GM15510 (cell line): Measurements from ENCODE around the gene STYXL1.

Experiments
- POLR2A ChIP-seq: IDR thresholded peaks from 3 replicates; pipeline ENCODE4 v1.6.1; 2011; ENCODE audit warnings: borderline replicate concordance; ENCODE audit not compliant: insufficient read length; ENCODE audit errors: extremely low read depth

STYXL1 gene

GRCh38 chr7:75971961-75972763 lies 75.6 kb downstream of the STYXL1 start:
- TF ChIP-seq POLR2A, result no peak

- no peak for TF ChIP-seq POLR2A
These were observed 76.4 kb downstream of the STYXL1 start for GRCh38 chr7:75971309-75971960.

- no peak for TF ChIP-seq POLR2A
These were observed 77.9 kb downstream of the STYXL1 start for GRCh38 chr7:75969704-75970498.

GRCh38 chr7:75969182-75969581 lies 78.6 kb downstream of the STYXL1 start:
- no peak for TF ChIP-seq POLR2A

GRCh38 chr7:75968561-75969001 lies 79.2 kb downstream of the STYXL1 start:
- TF ChIP-seq POLR2A, result no peak

- no peak for TF ChIP-seq POLR2A
These were observed 79.8 kb downstream of the STYXL1 start for GRCh38 chr7:75968012-75968411.

- TF ChIP-seq POLR2A, result no peak
These were observed 80.3 kb downstream of the STYXL1 start for GRCh38 chr7:75967487-75967997.

- no peak for TF ChIP-seq POLR2A
These were observed 80.7 kb downstream of the STYXL1 start for GRCh38 chr7:75967055-75967454.

GRCh38 chr7:75966190-75966961 lies 81.4 kb downstream of the STYXL1 start:
- no peak for TF ChIP-seq POLR2A

- TF ChIP-seq POLR2A, result no peak
These were observed 82.2 kb downstream of the STYXL1 start for GRCh38 chr7:75965617-75966016.

GRCh38 chr7:75963381-75963995 lies 84.3 kb downstream of the STYXL1 start:
- no peak for TF ChIP-seq POLR2A

- no peak for TF ChIP-seq POLR2A
These were observed 85.0 kb downstream of the STYXL1 start for GRCh38 chr7:75962607-75963380.

GRCh38 chr7:75961218-75961617 lies 86.6 kb downstream of the STYXL1 start:
- no peak for TF ChIP-seq POLR2A

- TF ChIP-seq POLR2A, result no peak
These were observed 87.4 kb downstream of the STYXL1 start for GRCh38 chr7:75960372-75960771.
